HUES6 (cell line): ENCODE data around the gene ANKRD9.
A peak's percentile ranks its signal among the peaks of the same experiment; 100 is the strongest.

ENCODE experiments used
- H3K27ac ChIP-seq: 2 replicates; pipeline ENCODE4 v1.7.0; 2013; ENCODE audit warnings: low read depth, mild to moderate bottlenecking, low read length, inconsistent platforms
- H3K27me3 ChIP-seq: 2 replicates; pipeline ENCODE4 v1.6.1; 2013; ENCODE audit warnings: low read length; ENCODE audit not compliant: control insufficient read depth, insufficient read depth
- H3K36me3 ChIP-seq: 2 replicates; pipeline ENCODE4 v1.6.1; 2013; ENCODE audit warnings: low read length; ENCODE audit not compliant: control insufficient read depth, insufficient read depth
- H3K4me1 ChIP-seq: 2 replicates; pipeline ENCODE4 v1.6.1; 2013; ENCODE audit warnings: low read length; ENCODE audit not compliant: control insufficient read depth, insufficient read depth
- H3K4me3 ChIP-seq: 2 replicates; pipeline ENCODE4 v1.5.1; 2013; ENCODE audit warnings: low read depth, low read length
- H3K9ac ChIP-seq: one replicate; pipeline ENCODE4 v1.6.1; 2013; ENCODE audit warnings: mild to moderate bottlenecking, low read length
- H3K9me3 ChIP-seq: 2 replicates; pipeline ENCODE4 v1.6.1; 2013; ENCODE audit warnings: low read depth, low read length; ENCODE audit not compliant: control insufficient read depth, insufficient read depth

Gene ANKRD9

DNA sequence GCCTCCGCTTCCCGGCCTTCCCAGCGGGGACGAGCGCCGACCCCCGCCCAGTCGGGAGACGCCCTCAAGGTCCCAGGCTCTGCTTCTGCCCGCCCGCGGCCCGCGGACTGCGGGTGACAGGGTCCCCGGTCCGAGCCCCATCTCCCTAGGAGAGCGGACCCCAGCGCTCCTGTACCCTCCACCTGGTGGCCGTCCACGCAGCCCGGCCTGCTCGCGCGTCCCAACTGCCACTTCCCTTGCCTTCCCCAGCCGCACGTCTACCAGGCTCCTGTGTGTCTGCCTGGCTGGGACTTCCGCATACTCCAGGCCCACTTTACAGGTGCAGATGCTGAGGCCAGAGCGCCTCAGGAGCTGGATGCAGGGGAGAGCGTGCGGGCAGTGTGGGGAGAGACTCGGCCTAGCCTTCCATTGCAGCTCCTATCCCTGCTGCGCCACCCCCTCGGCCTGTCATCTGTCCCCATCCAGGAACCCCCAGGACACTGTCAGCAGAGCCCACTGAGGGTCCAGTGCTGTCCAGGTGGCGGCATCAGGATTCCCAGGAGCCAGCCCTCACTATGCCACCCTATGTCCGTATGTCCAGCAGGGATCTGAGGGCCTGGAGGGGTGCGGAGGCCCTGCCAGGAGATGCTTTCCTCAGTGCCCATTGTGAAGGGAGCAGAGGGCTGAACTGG, 8.0 kb upstream of the ANKRD9 start:
- Histone ChIP-seq H3K4me3 (peak overlapping the region; percentile 88), H3K36me3 (no peaks in the 10 kb centered on the region), H3K27me3 (0 out of 2 replicates have a peak, but pooled peaks cover 4% of the 10 kb centered on the region), H3K9ac (peak overlapping the region; percentile 52), H3K4me1 (0 out of 2 replicates have a peak, but pooled peaks cover 2% of the 10 kb centered on the region), H3K9me3 (no peaks in the 10 kb centered on the region), H3K27ac (peak overlapping the region; percentile 45; the same call in 1 of the 2 replicates)

DNA sequence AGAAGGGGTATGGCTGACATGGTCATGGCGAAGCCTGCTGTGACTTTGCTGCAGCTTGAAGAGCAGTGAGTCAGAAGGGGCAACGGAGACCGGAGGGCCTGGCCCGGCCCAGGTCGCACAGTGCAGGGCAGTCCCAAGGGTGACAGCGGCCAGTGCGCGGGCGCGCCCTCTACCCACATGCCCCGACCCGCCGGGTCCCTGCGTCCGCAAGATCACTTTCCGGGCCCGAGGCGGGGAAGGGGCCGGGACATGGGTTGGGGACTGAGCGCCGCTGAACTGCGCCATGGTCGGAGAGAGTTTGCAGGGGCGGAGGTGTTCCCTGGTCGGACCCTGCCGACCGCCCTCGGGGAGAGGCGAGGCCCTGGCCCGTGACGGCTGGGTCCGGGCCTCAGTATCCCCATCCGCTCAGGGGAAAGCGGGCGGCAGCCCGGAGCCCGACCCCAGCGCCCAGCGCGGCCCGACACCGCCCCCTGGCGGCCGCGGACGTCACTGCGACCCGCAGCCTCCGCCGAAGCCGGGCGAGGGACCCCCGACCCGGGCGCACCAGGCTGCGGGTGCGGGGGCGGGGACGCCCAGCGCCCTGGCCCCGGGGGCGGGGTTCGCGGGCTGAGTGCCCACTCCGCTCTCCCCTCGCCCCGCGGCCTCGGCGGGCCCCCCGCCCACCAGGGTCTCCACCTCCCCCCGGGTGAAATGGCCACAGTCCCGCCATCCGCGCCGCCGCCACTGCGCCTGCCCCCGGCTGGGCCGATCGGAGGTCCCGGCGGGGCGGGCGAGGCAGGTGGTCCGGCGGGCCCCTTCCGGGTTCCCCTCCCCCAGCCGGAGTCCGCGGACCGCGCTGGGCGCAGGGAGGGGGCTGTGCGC, 7.2 kb upstream of the ANKRD9 start:
- Histone ChIP-seq H3K36me3 (no peaks in the 10 kb centered on the region), H3K9ac (peak overlapping the region; percentile 52), H3K27me3 (0 out of 2 replicates have a peak, but pooled peaks cover 4% of the 10 kb centered on the region), H3K27ac (peak overlapping the region; percentile 45; the same call in 1 of the 2 replicates), H3K4me1 (0 out of 2 replicates have a peak, but pooled peaks cover 2% of the 10 kb centered on the region), H3K4me3 (peak overlapping the region; percentile 88), H3K9me3 (no peaks in the 10 kb centered on the region)

DNA sequence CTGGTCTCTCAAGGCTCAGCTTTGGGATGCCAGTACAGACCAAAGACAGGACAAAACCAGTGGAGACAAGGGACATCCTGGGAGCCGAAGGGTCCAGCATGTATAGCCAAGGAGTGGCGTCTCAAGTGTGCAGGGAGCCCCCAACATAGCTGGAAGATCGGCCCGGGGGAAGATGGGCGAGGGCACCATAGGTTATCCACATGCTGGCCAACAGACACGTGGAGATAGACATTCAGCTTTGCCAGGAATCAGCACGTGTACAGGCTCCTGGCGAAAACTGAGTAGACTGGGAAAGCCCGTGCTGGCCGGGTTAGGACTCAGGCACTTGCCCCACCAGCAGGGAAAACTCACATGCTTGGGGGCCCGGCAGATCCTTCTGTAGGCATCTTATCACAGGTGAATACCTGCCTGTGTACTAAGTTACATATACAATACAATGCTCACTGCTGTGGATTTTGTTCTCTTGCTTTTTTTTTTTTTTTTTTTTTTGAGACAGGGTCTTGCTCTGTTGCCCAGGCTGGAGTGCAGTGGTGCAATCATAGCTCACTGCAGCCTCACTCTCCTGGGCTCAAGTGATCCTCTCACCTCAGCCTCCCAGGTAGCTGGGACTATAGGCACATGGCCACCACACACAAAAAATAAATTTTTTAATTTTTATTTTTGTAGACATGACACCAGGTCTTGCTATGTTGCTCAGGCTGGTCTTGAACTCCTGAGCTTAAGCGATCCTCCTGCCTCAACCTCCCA, 5.6 kb upstream of the ANKRD9 start:
- Histone ChIP-seq H3K9me3 (no peaks in the 10 kb centered on the region), H3K27me3 (0 out of 2 replicates have a peak, but pooled peaks cover 4% of the 10 kb centered on the region), H3K27ac (no peak overlapping the region), H3K4me3 (no peak overlapping the region), H3K9ac (no peak overlapping the region), H3K36me3 (no peaks in the 10 kb centered on the region), H3K4me1 (peaks cover 16% of the 10 kb centered on the region)

DNA sequence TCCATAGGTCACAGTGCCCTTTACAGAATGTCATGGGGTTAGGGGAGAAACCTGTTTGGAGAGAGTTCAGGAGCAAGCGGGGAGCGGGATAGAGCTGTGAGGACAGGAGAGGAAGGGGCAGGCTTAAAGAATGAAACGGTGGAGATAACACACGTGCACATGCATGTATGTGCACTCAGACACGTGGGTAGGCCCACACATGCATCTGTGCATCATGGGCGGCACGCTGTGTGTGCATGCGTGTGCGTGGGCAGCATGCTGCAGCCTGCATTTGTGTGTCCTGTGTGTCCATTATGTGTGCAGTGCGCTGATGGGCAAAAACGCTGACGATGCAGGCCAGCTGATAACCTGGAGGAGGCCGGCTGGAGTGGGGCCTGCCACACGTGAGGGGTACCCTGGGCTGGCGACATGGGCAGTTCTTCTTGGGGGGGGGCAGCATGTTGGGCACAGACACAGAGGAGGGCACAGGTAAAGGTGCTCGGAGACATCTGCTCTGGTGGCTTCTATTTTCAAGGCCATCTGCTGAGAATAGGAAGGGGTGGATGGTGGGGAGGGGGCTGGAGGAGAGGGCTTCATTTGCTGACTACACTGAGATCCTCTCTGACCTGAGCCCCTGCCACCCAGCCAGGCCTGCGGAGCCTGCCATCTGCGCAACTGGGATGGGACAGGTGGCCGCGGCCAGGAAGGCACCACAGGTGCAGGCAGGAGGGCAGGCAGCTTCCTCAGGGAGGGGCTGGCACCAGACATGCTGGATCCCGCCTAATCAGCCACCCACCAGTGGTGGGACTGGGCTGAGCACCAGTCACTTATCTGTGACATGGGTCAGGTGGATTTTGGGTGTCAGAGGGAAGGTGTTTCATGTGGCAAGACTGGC, 4.6 kb upstream of the ANKRD9 start:
- peaks cover 16% of the 10 kb centered on the region for H3K4me1 ChIP-seq
- H3K9ac ChIP-seq, result no peak overlapping the region
- H3K4me3 ChIP-seq, result no peak overlapping the region
- H3K36me3 ChIP-seq, result no peaks in the 10 kb centered on the region
- H3K27me3 ChIP-seq, result 0 out of 2 replicates have a peak, but pooled peaks cover 4% of the 10 kb centered on the region
- H3K9me3 ChIP-seq, result no peaks in the 10 kb centered on the region
- H3K27ac ChIP-seq, result no peak overlapping the region

DNA sequence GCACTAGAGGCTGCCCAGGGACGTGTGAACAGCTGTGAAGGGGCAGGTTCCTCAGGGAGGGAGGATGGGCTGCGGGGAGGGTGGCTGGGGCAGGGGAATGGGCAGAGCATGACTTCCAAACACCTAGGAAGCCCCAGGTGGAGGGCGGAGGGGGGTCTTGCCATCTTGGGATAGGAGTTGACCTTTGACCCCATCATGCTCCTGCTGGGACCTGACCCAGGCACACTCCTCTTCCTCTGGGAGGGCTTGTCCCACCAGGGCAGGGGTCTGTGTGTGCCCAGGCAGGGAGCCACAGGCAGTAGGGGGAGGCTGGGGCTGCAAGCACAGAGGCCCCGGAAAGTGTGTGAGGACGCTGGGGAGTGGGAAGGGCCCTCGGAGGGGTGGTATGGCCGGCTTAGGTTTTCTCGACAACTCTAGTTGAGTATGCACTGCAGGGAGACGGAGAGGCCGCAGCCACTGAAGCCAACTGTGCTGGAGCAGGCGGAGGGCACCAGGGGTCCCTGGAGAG, 3.3 kb upstream of the ANKRD9 start:
- no peak overlapping the region for H3K9ac ChIP-seq
- H3K27ac ChIP-seq, result no peak overlapping the region
- no peaks in the 10 kb centered on the region for H3K36me3 ChIP-seq
- no peak overlapping the region for H3K4me3 ChIP-seq
- no peaks in the 10 kb centered on the region for H3K9me3 ChIP-seq
- H3K27me3 ChIP-seq, result 0 out of 2 replicates have a peak, but pooled peaks cover 4% of the 10 kb centered on the region
- H3K4me1 ChIP-seq, result peaks cover 24% of the 10 kb centered on the region

DNA sequence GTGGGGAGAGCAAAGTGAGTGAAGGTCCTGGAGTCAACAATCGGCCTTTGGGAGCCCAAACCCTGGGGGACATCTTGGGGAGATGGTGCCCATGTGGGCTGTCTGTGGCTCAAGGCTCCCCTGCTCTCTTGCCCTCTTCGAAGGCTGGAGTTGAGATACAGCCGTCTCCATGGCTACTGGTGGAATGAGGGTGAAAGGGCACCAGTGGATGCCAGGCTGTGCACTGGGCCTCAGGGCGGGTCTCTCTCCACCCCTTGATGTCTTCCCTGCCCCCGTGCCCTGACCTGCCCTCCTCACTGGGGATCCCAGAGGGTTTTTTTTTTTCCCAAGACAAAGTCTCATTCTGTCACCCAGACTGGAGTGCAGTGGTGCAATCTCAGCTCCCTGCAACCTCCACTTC, 2.0 kb upstream of the ANKRD9 start:
- H3K27me3 ChIP-seq, result no peaks in the 10 kb centered on the region
- H3K4me3 ChIP-seq, result no peak overlapping the region
- H3K27ac ChIP-seq, result no peak overlapping the region
- peaks cover 3% of the 10 kb centered on the region for H3K36me3 ChIP-seq
- H3K4me1 ChIP-seq, result peaks cover 24% of the 10 kb centered on the region
- H3K9me3 ChIP-seq, result no peaks in the 10 kb centered on the region
- H3K9ac ChIP-seq, result no peak overlapping the region

DNA sequence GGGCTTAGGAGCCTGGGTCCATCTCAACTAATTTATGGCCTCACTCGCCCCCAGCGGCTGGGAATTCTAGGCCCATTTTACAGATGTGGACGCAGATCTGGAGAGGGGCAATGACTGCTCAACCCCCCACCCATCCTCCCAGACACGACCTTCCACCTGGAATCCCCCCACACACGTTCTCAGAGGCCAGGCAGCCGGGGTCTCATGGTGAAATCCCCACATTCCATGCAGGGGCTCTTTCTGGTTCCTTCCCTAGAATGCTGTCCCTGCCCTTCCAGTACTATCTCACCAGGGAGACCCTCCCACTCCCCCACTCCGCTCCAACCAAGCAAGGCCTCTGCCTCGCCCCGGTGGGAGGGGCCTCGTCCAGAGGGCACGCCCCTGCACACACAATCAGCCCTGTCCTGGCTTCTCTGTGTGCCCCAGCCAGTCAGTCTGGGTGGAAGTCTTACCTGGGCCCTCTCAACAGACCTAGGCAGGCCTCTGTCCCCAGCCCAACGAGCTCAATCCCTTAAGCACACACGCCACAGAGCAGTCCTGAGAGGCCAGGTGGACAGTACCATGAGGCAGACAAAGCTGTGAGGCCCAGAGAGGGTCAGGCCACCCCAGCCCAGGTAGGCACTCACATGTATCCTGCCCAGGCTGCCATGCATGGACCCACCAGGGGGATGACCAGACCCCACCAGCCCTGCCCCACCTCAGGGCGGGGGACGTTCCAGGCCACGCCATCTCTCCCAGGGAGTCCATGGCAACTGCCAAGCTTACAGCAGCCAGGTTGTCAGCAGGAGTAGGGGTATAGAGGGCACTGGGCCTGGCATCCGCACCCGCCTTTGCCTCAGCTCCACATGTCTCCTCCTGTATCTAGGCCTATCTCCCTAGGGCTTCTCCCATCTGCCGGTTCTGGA, 1.3 kb upstream of the ANKRD9 start:
- Histone ChIP-seq H3K4me1 (peaks cover 21% of the 10 kb centered on the region), H3K27ac (no peak overlapping the region), H3K4me3 (peak overlapping the region; percentile 81), H3K36me3 (peaks cover 10% of the 10 kb centered on the region), H3K9ac (no peak overlapping the region), H3K27me3 (no peaks in the 10 kb centered on the region), H3K9me3 (no peaks in the 10 kb centered on the region)

DNA sequence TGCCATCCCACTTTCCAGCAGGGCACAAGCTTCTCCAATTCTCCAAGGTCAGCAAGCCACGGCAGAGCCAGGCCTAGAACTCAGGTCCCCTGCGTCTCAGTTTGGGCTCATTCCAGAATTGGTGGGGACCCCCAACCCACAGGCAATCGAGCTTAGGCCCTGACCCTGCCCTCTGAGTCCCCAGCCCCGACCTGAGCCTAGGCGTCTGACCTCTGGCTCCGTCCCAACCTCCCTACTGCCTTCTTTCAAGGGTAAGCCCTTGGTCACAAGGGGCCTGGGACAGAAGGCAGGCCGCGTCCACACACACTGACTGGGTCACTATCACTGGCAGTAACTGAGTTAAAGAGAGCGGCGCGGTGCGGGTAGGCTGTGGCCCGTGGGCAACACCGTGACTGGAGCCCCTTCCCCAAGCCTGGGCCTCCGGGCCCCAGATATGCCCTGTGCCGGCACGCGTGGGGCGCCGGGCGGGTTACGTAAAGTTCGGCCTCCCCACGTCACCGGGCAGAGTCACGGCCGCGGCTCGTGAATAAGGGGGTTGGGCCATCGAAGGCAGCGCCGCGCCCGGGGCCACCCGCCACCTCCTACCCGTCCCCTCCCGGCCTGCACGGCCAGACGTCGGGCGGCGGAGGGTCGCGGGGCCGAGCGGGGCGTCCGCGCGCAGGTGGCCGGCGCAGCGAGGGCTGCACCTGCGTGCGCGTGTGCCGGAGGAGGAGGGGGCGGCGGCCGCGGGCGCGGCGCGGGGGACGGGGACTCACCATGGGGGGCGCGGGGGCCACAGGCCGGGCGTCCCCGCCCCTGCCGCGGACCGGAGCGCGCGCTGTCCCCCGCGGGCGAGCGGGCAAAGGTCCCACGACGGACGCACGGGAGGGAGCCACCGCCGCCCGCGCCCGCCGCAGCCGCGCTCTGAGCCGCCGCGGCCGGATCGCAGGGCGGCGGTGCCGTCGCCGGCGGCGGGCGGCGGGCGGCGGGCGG, 516 bp downstream of the ANKRD9 start:
- H3K9me3 ChIP-seq, result no peaks in the 10 kb centered on the region
- peaks cover 14% of the 10 kb centered on the region for H3K36me3 ChIP-seq
- peak overlapping the region; percentile 90 for H3K4me3 ChIP-seq
- peak overlapping the region; percentile 72 for H3K9ac ChIP-seq
- no peaks in the 10 kb centered on the region for H3K27me3 ChIP-seq
- no peak overlapping the region for H3K27ac ChIP-seq
- peaks cover 21% of the 10 kb centered on the region for H3K4me1 ChIP-seq

DNA sequence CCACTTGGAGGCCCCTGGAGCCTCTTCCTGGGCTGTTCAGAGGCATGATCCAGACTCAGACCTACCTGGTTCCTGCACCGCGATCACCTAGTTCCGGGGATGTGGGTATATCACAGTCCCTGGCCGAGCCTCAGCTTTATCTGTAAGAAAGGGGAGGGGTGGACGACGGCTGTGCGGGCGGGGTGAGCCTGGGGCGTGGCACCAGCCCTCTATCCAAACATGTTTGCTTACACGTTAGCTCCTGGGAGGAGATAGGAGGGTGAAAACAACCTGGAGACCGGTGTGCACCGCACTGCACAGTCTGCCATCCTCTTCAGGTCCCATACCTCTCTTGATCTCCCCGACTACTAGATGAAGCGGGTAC, 1.2 kb downstream of the ANKRD9 start:
- H3K27me3 ChIP-seq, result no peaks in the 10 kb centered on the region
- peaks cover 21% of the 10 kb centered on the region for H3K4me1 ChIP-seq
- peak overlapping the region; percentile 90 for H3K4me3 ChIP-seq
- no peak overlapping the region for H3K27ac ChIP-seq
- H3K36me3 ChIP-seq, result peaks cover 14% of the 10 kb centered on the region
- H3K9me3 ChIP-seq, result no peaks in the 10 kb centered on the region
- H3K9ac ChIP-seq, result peak overlapping the region; percentile 72
